ENCODE data around the gene ZNF426.
"Not testable (repeated sequence)": the region's sequence is repeated elsewhere in the genome, so short reads cannot be mapped to it uniquely, and the experiment has no call there.

Gene ZNF426
- 70.5 to 71.0 reads per million in 2 donors for total RNA-seq

- peak; percentile 60 for DNase-seq
These were observed at the start of gene ZNF426 for GRCh38 chr19:9538183-9539058. Gene ZNF426, minus strand, starts transcription at chr19:9538645. Its CDS starts 2,413 bp downstream, at chr19:9536232.

GRCh38 chr19:9586764-9587163 lies 48.3 kb upstream of the ZNF426 start:
- DNase-seq, result no peak

- peak; percentile 53 for DNase-seq
These were observed 45.8 kb upstream of the ZNF426 start, which contains the start of gene ZNF121 for GRCh38 chr19:9584073-9584833. Gene ZNF121, minus strand, starts transcription at chr19:9584504. Its CDS starts 16,407 bp downstream, at chr19:9568097.

- not testable (repeated sequence) for DNase-seq
These were observed 43.8 kb upstream of the ZNF426 start for GRCh38 chr19:9582081-9582725.

GRCh38 chr19:9580728-9581127 lies 42.3 kb upstream of the ZNF426 start:
- DNase-seq, result no peak

- DNase-seq, result no peak
These were observed 31.8 kb upstream of the ZNF426 start for GRCh38 chr19:9570255-9570654.

- DNase-seq, result no peak
These were observed 28.3 kb upstream of the ZNF426 start for GRCh38 chr19:9566729-9567128.

GRCh38 chr19:9565900-9566705 lies 27.7 kb upstream of the ZNF426 start:
- DNase-seq, result no peak

GRCh38 chr19:9552536-9553274 lies 14.3 kb upstream of the ZNF426 start:
- no peak for DNase-seq

- no peak for DNase-seq
These were observed 9.4 kb upstream of the ZNF426 start for GRCh38 chr19:9547870-9548269.

- DNase-seq, result not testable (repeated sequence)
These were observed 2.8 kb upstream of the ZNF426 start for GRCh38 chr19:9541281-9541680.

GRCh38 chr19:9539921-9540320 lies 1.5 kb upstream of the ZNF426 start:
- not testable (repeated sequence) for DNase-seq

GRCh38 chr19:9539201-9539600 lies 756 bp upstream of the ZNF426 start:
- not testable (repeated sequence) for DNase-seq

GRCh38 chr19:9535934-9536333 lies 2.5 kb downstream of the ZNF426 start:
- DNase-seq, result no peak

- DNase-seq, result no peak
These were observed 6.5 kb downstream of the ZNF426 start for GRCh38 chr19:9531933-9532332.

- DNase-seq, result no peak
These were observed 9.6 kb downstream of the ZNF426 start for GRCh38 chr19:9528757-9529336.

- DNase-seq, result no peak
These were observed 14.5 kb downstream of the ZNF426 start for GRCh38 chr19:9523885-9524474.

GRCh38 chr19:9507285-9507684 lies 31.2 kb downstream of the ZNF426 start:
- DNase-seq, result no peak

- no peak for DNase-seq
These were observed 37.6 kb downstream of the ZNF426 start for GRCh38 chr19:9500796-9501195.

GRCh38 chr19:9498183-9498902 lies 40.1 kb downstream of the ZNF426 start, which contains the start of gene ZNF560:
Gene ZNF560, minus strand, starts transcription at chr19:9498616. Its CDS starts 23,303 bp downstream, at chr19:9475313.
- DNase-seq, result no peak
